CD4-positive, alpha-beta T cell (primary cell): ENCODE measurements around the gene ZNF710. TPM values are rescaled to one million over a fixed set of nuclear protein-coding genes. Genes with fewer than 3 reads are reported as not detected.

Experiments
- ATAC-seq: fragments of 200-7000 bp; cut with Tn5 transposase; one replicate; pipeline ENCODE4 v1.10.0; 2022; ENCODE audit warnings: mild to moderate bottlenecking; ENCODE audit not compliant: poor library complexity
- CTCF ChIA-PET: fragments of 350-600 bp; sonication (Branson Sonifier 250); formaldehyde crosslinking; loops from one replicate; lab custom pipeline; 2021; ENCODE audit warnings: antibody characterized with exemption, inconsistent platforms; lab: Charles Lee
- POLR2A ChIA-PET: fragments of 350-600 bp; sonication (Branson Sonifier 250); formaldehyde crosslinking; loops from one replicate; lab custom pipeline; 2021; ENCODE audit warnings: antibody characterized with exemption, inconsistent platforms; lab: Charles Lee
- DNase-seq, 14 experiments: peaks; one replicate each; pipeline ENCODE4 v3.0.0-alpha.2; 2013 to 2020; ENCODE audit warnings: mixed read lengths in 2 of 14
- H3K27ac ChIP-seq, 2 donors: one replicate each; pipeline versions ENCODE4 v1.5.1 to v1.7.0; 2013; ENCODE audit warnings: low read length in 2 of 2, low read depth in 1 of 2, mild to moderate bottlenecking in 1 of 2
- H3K27me3 ChIP-seq, 2 experiments: 1 replicate in 1 of 2; 2 replicates in 1 of 2; pipeline versions ENCODE4 v1.6.1 to v1.7.0; 2013; ENCODE audit warnings: low read length in 2 of 2, control low read depth in 1 of 2, mild to moderate bottlenecking in 1 of 2, moderate library complexity in 1 of 2; ENCODE audit not compliant: insufficient read depth in 2 of 2, control insufficient read depth in 1 of 2
- H3K36me3 ChIP-seq: one replicate; pipeline ENCODE4 v1.6.1; 2013; ENCODE audit warnings: low read length, control low read depth; ENCODE audit not compliant: insufficient read depth
- H3K4me1 ChIP-seq: one replicate; pipeline ENCODE4 v1.6.1; 2013; ENCODE audit warnings: low read length, control low read depth; ENCODE audit not compliant: insufficient read depth
- H3K4me3 ChIP-seq: one replicate; pipeline ENCODE4 v1.5.1; 2013; ENCODE audit warnings: mild to moderate bottlenecking, low read length, moderate library complexity
- H3K9me3 ChIP-seq, 2 experiments: 1 replicate in 1 of 2; 2 replicates in 1 of 2; pipeline versions ENCODE4 v1.6.1 to v1.7.0; 2013; ENCODE audit warnings: low read length in 2 of 2, mild to moderate bottlenecking in 2 of 2, control low read depth in 1 of 2, moderate library complexity in 1 of 2; ENCODE audit not compliant: control insufficient read depth in 1 of 2, insufficient read depth in 1 of 2
- H3K27ac Mint-ChIP-seq: one replicate; pipeline ENCODE4 v1.8.0; 2020; ENCODE audit warnings: mixed read lengths
- H3K27me3 Mint-ChIP-seq: one replicate; pipeline ENCODE4 v1.8.0; 2021; ENCODE audit warnings: mixed read lengths
- H3K36me3 Mint-ChIP-seq: one replicate; pipeline ENCODE4 v1.8.0; 2021; ENCODE audit warnings: low read depth, mixed read lengths
- H3K4me1 Mint-ChIP-seq: one replicate; pipeline ENCODE4 v1.8.0; 2021; ENCODE audit warnings: low read depth, mixed read lengths
- H3K4me3 Mint-ChIP-seq: one replicate; pipeline ENCODE4 v1.8.0; 2020; ENCODE audit warnings: mild to moderate bottlenecking, mixed read lengths
- H3K9me3 Mint-ChIP-seq: one replicate; pipeline ENCODE4 v1.8.0; 2020; ENCODE audit warnings: mixed read lengths
- intact Hi-C, 2 experiments: fragments of 100-400 bp; cut with DNase I in 1 of 2; cut with micrococcal nuclease in 1 of 2; formaldehyde crosslinking; loops; one replicate each; pipeline versions ENCODE4 v1.15.1 to v1.9.0; 2023 to 2025; cut with DNase I, micrococcal nuclease
- total RNA-seq, 174 experiments: library from RNA in 2 of 174; stranded (reverse) in 2 of 174; gene quantifications; one replicate each; pipeline ENCODE4 v1.2.3 and lab custom pipeline; 2021 to 2026
- TF ChIP-seq, protein P1 (sequence below): fragments of 200-600 bp; IDR thresholded peaks from one replicate; pipeline ENCODE4 v1.8.0; 2022; ENCODE audit warnings: antibody characterized with exemption, mild to moderate bottlenecking

ZNF710 gene
- total RNA-seq, 2 experiments from 2014 or later: 6.5 to 7.7 TPM

DNA sequence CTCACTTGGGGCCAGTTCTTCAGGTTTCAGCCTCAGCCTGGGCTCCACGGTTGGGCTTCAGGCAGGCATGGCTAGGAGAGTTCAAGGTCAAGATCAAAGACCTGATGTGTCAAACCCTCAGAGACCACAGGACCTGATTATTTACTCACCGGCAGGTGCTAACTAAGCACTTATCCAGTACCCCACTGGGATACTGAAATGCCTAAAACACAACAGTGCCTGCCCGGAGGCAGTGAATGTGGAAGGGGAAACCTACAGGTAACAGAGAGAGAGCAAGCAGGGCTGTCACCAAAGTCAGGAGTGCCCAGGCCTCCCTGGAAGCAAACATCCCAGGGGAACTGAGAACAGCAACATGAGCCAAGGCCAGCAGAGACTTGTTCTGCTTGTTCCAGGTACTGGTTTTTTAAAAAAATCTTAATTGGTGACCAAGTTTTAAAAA lies 94.4 kb downstream of the ZNF710 start:
- Mint-ChIP-seq H3K36me3 (peaks cover 12% of the 10 kb centered on the region), H3K4me3 (peak overlapping the region; percentile 68), H3K9me3 (no peaks in the 10 kb centered on the region), H3K4me1 (peaks cover 67% of the 10 kb centered on the region), H3K27me3 (no peaks in the 10 kb centered on the region), H3K27ac (peak overlapping the region; percentile 87)
- Histone ChIP-seq H3K27ac (peak overlapping the region; percentile 12 to 86), H3K4me3 (no peak overlapping the region), H3K27me3 (no peaks in the 10 kb centered on the region), H3K4me1 (peaks cover 70% of the 10 kb centered on the region), H3K36me3 (peaks cover 13% of the 10 kb centered on the region), H3K9me3 (no peaks in the 10 kb centered on the region)
- TF ChIP-seq, protein P1, sequence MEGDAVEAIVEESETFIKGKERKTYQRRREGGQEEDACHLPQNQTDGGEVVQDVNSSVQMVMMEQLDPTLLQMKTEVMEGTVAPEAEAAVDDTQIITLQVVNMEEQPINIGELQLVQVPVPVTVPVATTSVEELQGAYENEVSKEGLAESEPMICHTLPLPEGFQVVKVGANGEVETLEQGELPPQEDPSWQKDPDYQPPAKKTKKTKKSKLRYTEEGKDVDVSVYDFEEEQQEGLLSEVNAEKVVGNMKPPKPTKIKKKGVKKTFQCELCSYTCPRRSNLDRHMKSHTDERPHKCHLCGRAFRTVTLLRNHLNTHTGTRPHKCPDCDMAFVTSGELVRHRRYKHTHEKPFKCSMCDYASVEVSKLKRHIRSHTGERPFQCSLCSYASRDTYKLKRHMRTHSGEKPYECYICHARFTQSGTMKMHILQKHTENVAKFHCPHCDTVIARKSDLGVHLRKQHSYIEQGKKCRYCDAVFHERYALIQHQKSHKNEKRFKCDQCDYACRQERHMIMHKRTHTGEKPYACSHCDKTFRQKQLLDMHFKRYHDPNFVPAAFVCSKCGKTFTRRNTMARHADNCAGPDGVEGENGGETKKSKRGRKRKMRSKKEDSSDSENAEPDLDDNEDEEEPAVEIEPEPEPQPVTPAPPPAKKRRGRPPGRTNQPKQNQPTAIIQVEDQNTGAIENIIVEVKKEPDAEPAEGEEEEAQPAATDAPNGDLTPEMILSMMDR: no peak
- peak in 4 of 14 experiments; percentile 24 to 68 (median 52) for DNase-seq
- intact Hi-C loops: no loop called here
- ChIA-PET CTCF (no interaction called here), POLR2A (interaction anchor here (1.5 kb wide), 1 partner anchor 9 kb away, joined by 3 read pairs; no protein-coding TSS in a partner anchor)
- ATAC-seq: no peak

DNA sequence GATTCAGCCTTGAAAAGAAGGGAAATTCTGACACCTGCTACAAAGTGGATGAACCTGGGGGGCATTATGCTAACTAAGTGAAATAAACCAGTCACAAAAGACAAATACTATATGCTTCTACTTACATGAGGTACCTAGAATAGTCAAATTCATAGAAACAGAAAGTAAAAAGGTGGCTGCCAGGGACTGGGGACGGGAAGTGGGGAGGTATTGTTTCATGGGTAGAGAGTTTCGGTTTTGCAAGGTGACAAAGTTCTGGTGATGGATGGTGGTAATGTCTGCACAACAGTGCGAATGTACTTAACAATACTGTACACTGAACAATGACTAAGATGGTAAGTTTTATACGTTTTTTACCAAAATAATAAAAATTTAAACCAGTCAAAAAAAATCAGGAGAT lies 96.4 kb downstream of the ZNF710 start:
- peaks cover 73% of the 10 kb centered on the region for H3K4me1 ChIP-seq
- TF ChIP-seq, protein P1: no peak
- H3K9me3 ChIP-seq: no peaks in the 10 kb centered on the region
- H3K27me3 ChIP-seq: no peaks in the 10 kb centered on the region
- H3K27ac Mint-ChIP-seq: peak overlapping the region; percentile 87
- ChIA-PET POLR2A (no interaction called here), CTCF (no interaction called here)
- H3K4me3 Mint-ChIP-seq: peak overlapping the region; percentile 74
- no peaks in the 10 kb centered on the region for H3K27me3 Mint-ChIP-seq
- DNase-seq (peak in 13 of 14 experiments; percentile 34 to 92 (median 54)), ATAC-seq (peak; percentile 71)
- no peaks in the 10 kb centered on the region for H3K9me3 Mint-ChIP-seq
- intact Hi-C loops: loop anchor here in 1 of 2 experiments (2.0 kb wide), 1 partner anchor 45 kb away; no protein-coding TSS in a partner anchor
- H3K4me3 ChIP-seq: peak overlapping the region; percentile 38
- peaks cover 78% of the 10 kb centered on the region for H3K4me1 Mint-ChIP-seq
- H3K36me3 ChIP-seq: no peaks in the 10 kb centered on the region
- H3K36me3 Mint-ChIP-seq: peaks cover 4% of the 10 kb centered on the region
- H3K27ac ChIP-seq: peak overlapping the region; percentile 86

DNA sequence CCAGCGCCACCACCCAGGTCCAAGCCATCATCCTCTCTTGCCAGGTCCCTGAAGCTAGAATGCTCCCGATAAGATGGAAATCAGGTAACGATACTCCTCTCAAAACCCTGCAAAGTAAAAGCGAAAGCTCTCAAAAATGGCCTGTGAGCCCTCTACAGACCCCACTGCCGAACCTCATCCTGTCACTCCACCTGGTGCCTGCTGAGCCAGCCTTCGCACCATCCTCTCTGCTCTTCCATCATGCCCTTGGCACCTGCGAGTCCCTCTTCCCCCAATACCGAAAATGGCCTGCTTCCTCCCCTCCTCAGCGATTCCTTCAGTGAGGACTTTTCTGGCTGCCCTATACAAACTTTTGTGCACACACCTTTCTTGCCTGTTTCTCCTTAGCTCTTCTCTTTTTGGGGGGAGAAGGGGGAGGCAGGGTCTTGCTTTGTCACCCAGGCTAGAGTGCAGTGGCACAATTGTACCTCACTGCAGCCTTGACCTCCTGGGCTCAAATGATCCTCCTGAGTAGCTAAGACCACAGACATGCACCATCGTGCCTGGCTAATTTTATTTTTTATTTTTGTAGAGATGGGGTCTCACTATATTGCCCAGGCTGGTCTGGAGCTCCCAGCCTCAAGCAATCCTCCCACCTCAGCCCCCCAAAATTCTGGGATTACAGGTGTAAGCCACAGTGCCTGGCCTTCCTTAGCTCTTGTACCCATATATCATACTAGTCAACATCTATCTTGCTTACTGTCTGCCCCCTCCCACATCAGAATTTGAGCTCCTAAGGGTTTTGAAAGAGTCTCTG lies 98.1 kb downstream of the ZNF710 start:
- DNase-seq (peak in 9 of 14 experiments; percentile 26 to 88 (median 54)), ATAC-seq (peak; percentile 24)
- Mint-ChIP-seq H3K27ac (peak overlapping the region; percentile 87), H3K4me1 (peaks cover 82% of the 10 kb centered on the region), H3K27me3 (no peaks in the 10 kb centered on the region), H3K36me3 (peaks cover 4% of the 10 kb centered on the region), H3K4me3 (peak overlapping the region; percentile 74), H3K9me3 (no peaks in the 10 kb centered on the region)
- Histone ChIP-seq H3K36me3 (no peaks in the 10 kb centered on the region), H3K9me3 (no peaks in the 10 kb centered on the region), H3K4me3 (peak overlapping the region; percentile 47), H3K27ac (peak overlapping the region; percentile 86), H3K27me3 (no peaks in the 10 kb centered on the region), H3K4me1 (peaks cover 76% of the 10 kb centered on the region)
- POLR2A ChIA-PET: interaction anchor here (0.5 to 2.3 kb wide), 8 partner anchors 15 to 205 kb away, joined by 3 to 12 read pairs (median 3); partner anchors contain the start of genes AP3S2, CIB1, GDPGP1 and NGRN
- intact Hi-C loops: no loop called here
- CTCF ChIA-PET: interaction anchor here (0.9 to 1.4 kb wide), 3 partner anchors 12 to 201 kb away, joined by 3 to 5 read pairs (median 4); no protein-coding TSS in a partner anchor
- TF ChIP-seq, protein P1: peak; percentile 11
